Stimulated activated effector memory CD8-positive, alpha-beta T cell treated with anti-CD3 and anti-CD28 coated beads, Interleukin-12 subunit alpha, Interleukin-12 subunit beta, amount 100 ng/mL, for 72 hours (primary cell): ENCODE data around the gene SPP2.

Experiments used
- ATAC-seq: fragments of 150-1000 bp; cut with Tn5 transposase; 2 replicates; pipeline ENCODE4 v1.10.0; 2021
- DNase-seq, 2 donors: peaks; one replicate each; pipeline ENCODE4 v3.0.0; 2021 to 2022; ENCODE audit warnings: low spot score in 2 of 2
- H3K27ac Mint-ChIP-seq: one replicate; pipeline ENCODE4 v1.8.0; 2022; ENCODE audit warnings: mild to moderate bottlenecking, mixed read lengths
- H3K36me3 Mint-ChIP-seq: one replicate; pipeline ENCODE4 v1.8.0; 2022; ENCODE audit warnings: mild to moderate bottlenecking, mixed read lengths
- H3K4me1 Mint-ChIP-seq: one replicate; pipeline ENCODE4 v1.8.0; 2022; ENCODE audit warnings: mixed read lengths
- H3K4me3 Mint-ChIP-seq: one replicate; pipeline ENCODE4 v1.8.0; 2022; ENCODE audit warnings: mild to moderate bottlenecking, mixed read lengths
- H3K9me3 Mint-ChIP-seq: one replicate; pipeline ENCODE4 v1.8.0; 2022; ENCODE audit warnings: mixed read lengths

Gene SPP2

GRCh38 chr2:234027641-234028040 is 22.9 kb upstream of the SPP2 start:
- H3K36me3 Mint-ChIP-seq, result no peaks in the 10 kb centered on the region
- no peak for ATAC-seq
- no peak overlapping the region for H3K27ac Mint-ChIP-seq
- peaks cover 60% of the 10 kb centered on the region for H3K4me1 Mint-ChIP-seq
- H3K4me3 Mint-ChIP-seq, result peak overlapping the region; percentile 60
- no peak for DNase-seq
- peaks cover 4% of the 10 kb centered on the region for H3K9me3 Mint-ChIP-seq

- peaks cover 58% of the 10 kb centered on the region for H3K4me1 Mint-ChIP-seq
- no peak overlapping the region for H3K27ac Mint-ChIP-seq
- ATAC-seq (no peak), DNase-seq (no peak)
- H3K36me3 Mint-ChIP-seq, result no peaks in the 10 kb centered on the region
- H3K9me3 Mint-ChIP-seq, result peaks cover 9% of the 10 kb centered on the region
- no peak overlapping the region for H3K4me3 Mint-ChIP-seq
Measured at GRCh38 chr2:234029150-234029733, 21.3 kb upstream of the SPP2 start.

GRCh38 chr2:234031207-234031606 is 19.3 kb upstream of the SPP2 start:
- Mint-ChIP-seq H3K27ac (no peak overlapping the region), H3K9me3 (peaks cover 9% of the 10 kb centered on the region), H3K36me3 (no peaks in the 10 kb centered on the region), H3K4me1 (peaks cover 50% of the 10 kb centered on the region), H3K4me3 (no peak overlapping the region)
- ATAC-seq (no peak), DNase-seq (no peak)

GRCh38 chr2:234032279-234032856 is 18.1 kb upstream of the SPP2 start:
- peak; percentile 96 for ATAC-seq
- DNase-seq, result peak in 1 of 2 donors; percentile 67
- no peaks in the 10 kb centered on the region for H3K36me3 Mint-ChIP-seq
- peaks cover 17% of the 10 kb centered on the region for H3K9me3 Mint-ChIP-seq
- H3K27ac Mint-ChIP-seq, result peak overlapping the region; percentile 44
- H3K4me1 Mint-ChIP-seq, result peaks cover 38% of the 10 kb centered on the region
- no peak overlapping the region for H3K4me3 Mint-ChIP-seq

- no peaks in the 10 kb centered on the region for H3K36me3 Mint-ChIP-seq
- H3K4me1 Mint-ChIP-seq, result peaks cover 30% of the 10 kb centered on the region
- H3K27ac Mint-ChIP-seq, result no peak overlapping the region
- no peak for DNase-seq
- no peak overlapping the region for H3K4me3 Mint-ChIP-seq
- ATAC-seq, result no peak
- peaks cover 15% of the 10 kb centered on the region for H3K9me3 Mint-ChIP-seq
Measured at GRCh38 chr2:234033174-234033573, 17.3 kb upstream of the SPP2 start.

GRCh38 chr2:234033885-234034284 is 16.6 kb upstream of the SPP2 start:
- DNase-seq (no peak), ATAC-seq (no peak)
- Mint-ChIP-seq H3K36me3 (no peaks in the 10 kb centered on the region), H3K27ac (no peak overlapping the region), H3K9me3 (peaks cover 17% of the 10 kb centered on the region), H3K4me3 (no peak overlapping the region), H3K4me1 (peaks cover 25% of the 10 kb centered on the region)

GRCh38 chr2:234038076-234038802 is 12.3 kb upstream of the SPP2 start:
- Mint-ChIP-seq H3K9me3 (peaks cover 17% of the 10 kb centered on the region), H3K27ac (no peak overlapping the region), H3K4me1 (no peaks in the 10 kb centered on the region), H3K36me3 (no peaks in the 10 kb centered on the region), H3K4me3 (no peak overlapping the region)
- no peak for ATAC-seq
- no peak for DNase-seq

- H3K9me3 Mint-ChIP-seq, result no peaks in the 10 kb centered on the region
- H3K36me3 Mint-ChIP-seq, result no peaks in the 10 kb centered on the region
- ATAC-seq (no peak), DNase-seq (no peak)
- H3K27ac Mint-ChIP-seq, result no peak overlapping the region
- no peaks in the 10 kb centered on the region for H3K4me1 Mint-ChIP-seq
- H3K4me3 Mint-ChIP-seq, result no peak overlapping the region
Measured at GRCh38 chr2:234044157-234044556, 6.3 kb upstream of the SPP2 start.

GRCh38 chr2:234046521-234046920 is 4.0 kb upstream of the SPP2 start:
- no peak for DNase-seq
- Mint-ChIP-seq H3K4me3 (no peak overlapping the region), H3K27ac (no peak overlapping the region), H3K9me3 (no peaks in the 10 kb centered on the region), H3K36me3 (no peaks in the 10 kb centered on the region), H3K4me1 (no peaks in the 10 kb centered on the region)
- ATAC-seq, result no peak

GRCh38 chr2:234047361-234047760 is 3.1 kb upstream of the SPP2 start:
- Mint-ChIP-seq H3K4me1 (no peaks in the 10 kb centered on the region), H3K4me3 (no peak overlapping the region), H3K36me3 (no peaks in the 10 kb centered on the region), H3K27ac (no peak overlapping the region), H3K9me3 (no peaks in the 10 kb centered on the region)
- no peak for DNase-seq
- ATAC-seq, result no peak

- Mint-ChIP-seq H3K27ac (no peak overlapping the region), H3K4me3 (no peak overlapping the region), H3K9me3 (peaks cover 3% of the 10 kb centered on the region), H3K4me1 (no peaks in the 10 kb centered on the region), H3K36me3 (no peaks in the 10 kb centered on the region)
- ATAC-seq (no peak), DNase-seq (no peak)
Measured at GRCh38 chr2:234048049-234048448, 2.5 kb upstream of the SPP2 start.

GRCh38 chr2:234051374-234052070 is 1.0 kb downstream of the SPP2 start:
- Mint-ChIP-seq H3K27ac (no peak overlapping the region), H3K36me3 (no peaks in the 10 kb centered on the region), H3K9me3 (peaks cover 6% of the 10 kb centered on the region), H3K4me1 (peaks cover 6% of the 10 kb centered on the region), H3K4me3 (no peak overlapping the region)
- DNase-seq (no peak), ATAC-seq (no peak)

- H3K9me3 Mint-ChIP-seq, result peaks cover 2% of the 10 kb centered on the region
- H3K4me3 Mint-ChIP-seq, result no peak overlapping the region
- no peak overlapping the region for H3K27ac Mint-ChIP-seq
- DNase-seq (no peak), ATAC-seq (no peak)
- peaks cover 25% of the 10 kb centered on the region for H3K4me1 Mint-ChIP-seq
- H3K36me3 Mint-ChIP-seq, result no peaks in the 10 kb centered on the region
Measured at GRCh38 chr2:234058881-234059280, 8.4 kb downstream of the SPP2 start.

GRCh38 chr2:234060236-234060635 is 9.7 kb downstream of the SPP2 start:
- Mint-ChIP-seq H3K27ac (no peak overlapping the region), H3K4me1 (peaks cover 26% of the 10 kb centered on the region), H3K36me3 (no peaks in the 10 kb centered on the region), H3K9me3 (no peaks in the 10 kb centered on the region), H3K4me3 (no peak overlapping the region)
- ATAC-seq (no peak), DNase-seq (no peak)

GRCh38 chr2:234061624-234062257 is 11.2 kb downstream of the SPP2 start:
- Mint-ChIP-seq H3K4me3 (no peak overlapping the region), H3K4me1 (peaks cover 26% of the 10 kb centered on the region), H3K36me3 (no peaks in the 10 kb centered on the region), H3K27ac (peak overlapping the region; percentile 38), H3K9me3 (no peaks in the 10 kb centered on the region)
- peak; percentile 62 for ATAC-seq
- DNase-seq, result no peak
